GM08714 (cell line): ENCODE results near the gene ZKSCAN7.
"Not testable (repeated sequence)": the region's sequence is repeated elsewhere in the genome, so short reads cannot be mapped to it uniquely, and the experiment has no call there.

ENCODE experiments used
- H3K4me3 ChIP-seq: fragments of 200-500 bp; sonication (Bioruptor generic); 2 replicates; pipeline ENCODE4 v1.5.1; 2014; ENCODE audit warnings: mild to moderate bottlenecking, low read length, inconsistent platforms
- ZNF274 ChIP-seq: IDR thresholded peaks from 2 replicates; pipeline ENCODE4 v1.6.1; 2012; ENCODE audit warnings: mild to moderate bottlenecking, low read depth, low read length

Gene ZKSCAN7

GRCh38 chr3:44535364-44535763 is 19.6 kb upstream of the ZKSCAN7 start:
- TF ChIP-seq ZNF274 = no peak
- H3K4me3 ChIP-seq = no peak overlapping the region

- H3K4me3 ChIP-seq = not testable (repeated sequence)
Observed at GRCh38 chr3:44544811-44545210, 10.2 kb upstream of the ZKSCAN7 start.

- TF ChIP-seq ZNF274 = no peak
- peak overlapping the region; percentile 83; the same call in 1 of the 2 replicates for H3K4me3 ChIP-seq
Observed at GRCh38 chr3:44555723-44556122, 730 bp downstream of the ZKSCAN7 start.

GRCh38 chr3:44557074-44557473 is 2.1 kb downstream of the ZKSCAN7 start:
- H3K4me3 ChIP-seq = no peak overlapping the region
- TF ChIP-seq ZNF274 = no peak

- no peak overlapping the region for H3K4me3 ChIP-seq
- TF ChIP-seq ZNF274 = no peak
Observed at GRCh38 chr3:44561076-44561475, 6.1 kb downstream of the ZKSCAN7 start.

GRCh38 chr3:44562147-44562546 is 7.2 kb downstream of the ZKSCAN7 start:
- TF ChIP-seq ZNF274 = no peak
- H3K4me3 ChIP-seq = no peak overlapping the region

- no peak overlapping the region for H3K4me3 ChIP-seq
- no peak for TF ChIP-seq ZNF274
Observed at GRCh38 chr3:44568561-44568960, 13.6 kb downstream of the ZKSCAN7 start.

- no peak overlapping the region for H3K4me3 ChIP-seq
- peak; percentile 69 for TF ChIP-seq ZNF274
Observed at GRCh38 chr3:44571024-44571423, 16.0 kb downstream of the ZKSCAN7 start.

GRCh38 chr3:44576613-44577012 is 21.6 kb downstream of the ZKSCAN7 start:
- TF ChIP-seq ZNF274 = no peak
- H3K4me3 ChIP-seq = no peak overlapping the region

GRCh38 chr3:44577354-44577952 is 22.5 kb downstream of the ZKSCAN7 start:
- not testable (repeated sequence) for H3K4me3 ChIP-seq

- not testable (repeated sequence) for H3K4me3 ChIP-seq
Observed at GRCh38 chr3:44578316-44578715, 23.3 kb downstream of the ZKSCAN7 start.

- H3K4me3 ChIP-seq = not testable (repeated sequence)
Observed at GRCh38 chr3:44578924-44579515, 24.0 kb downstream of the ZKSCAN7 start.

GRCh38 chr3:44579749-44580148 is 24.8 kb downstream of the ZKSCAN7 start:
- H3K4me3 ChIP-seq = not testable (repeated sequence)

- not testable (repeated sequence) for H3K4me3 ChIP-seq
Observed at GRCh38 chr3:44580971-44581370, 26.0 kb downstream of the ZKSCAN7 start.

GRCh38 chr3:44584646-44585501 is 29.9 kb downstream of the ZKSCAN7 start, which contains the start of gene ZNF660:
Gene ZNF660 (plus strand): TSS chr3:44584964. CDS start chr3:44594194, 9,230 bp downstream.
- peak within 1 kb of the TSS; percentile 37; the same call in 1 of the 2 replicates for H3K4me3 ChIP-seq
- no peak for TF ChIP-seq ZNF274
